ENCODE results near the gene MX2.

MX2 gene

DNA sequence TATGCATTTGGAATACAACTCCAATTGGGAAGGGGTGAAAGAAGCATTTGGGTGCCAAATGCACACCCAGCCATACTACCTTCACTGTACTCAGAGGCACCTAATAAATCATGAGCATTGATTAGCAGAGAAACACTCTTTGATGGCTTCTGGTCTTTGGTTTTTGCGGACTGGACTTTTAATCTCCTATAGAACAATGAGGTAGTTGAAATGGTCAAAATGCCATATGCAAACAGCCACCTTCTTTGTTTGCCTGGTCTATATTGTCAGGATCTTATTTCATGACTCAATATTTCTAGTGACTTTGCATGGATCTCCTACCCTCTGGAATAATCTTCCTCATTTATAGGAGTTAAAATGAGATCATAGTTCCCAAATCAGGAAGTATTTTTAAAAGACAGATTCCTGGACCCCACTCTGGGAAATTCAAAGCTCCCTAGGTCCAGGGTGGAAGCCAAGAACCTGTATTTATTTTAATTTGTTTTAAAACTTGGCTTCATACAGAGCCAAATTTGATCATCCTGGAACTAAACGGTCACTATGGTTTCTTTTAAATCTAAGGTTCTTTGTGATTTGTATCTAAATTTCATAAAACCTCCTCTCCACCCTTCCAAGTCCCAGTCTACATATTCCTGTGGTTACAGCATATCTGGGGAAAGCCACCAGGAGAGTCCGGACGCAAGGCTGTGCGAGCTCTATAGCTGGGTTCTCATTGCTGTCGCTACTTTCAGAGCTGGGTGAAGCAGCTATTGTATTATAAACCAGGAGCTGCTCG, 36.5 kb upstream of the MX2 start:
- H3K4me3 ChIP-seq (ENCODE audit: low read length): no peak overlapping the region
- TF ChIP-seq ZNF274 (IDR thresholded peaks at IDR 0.05; ENCODE audit: low read depth, low read length): no peak

DNA sequence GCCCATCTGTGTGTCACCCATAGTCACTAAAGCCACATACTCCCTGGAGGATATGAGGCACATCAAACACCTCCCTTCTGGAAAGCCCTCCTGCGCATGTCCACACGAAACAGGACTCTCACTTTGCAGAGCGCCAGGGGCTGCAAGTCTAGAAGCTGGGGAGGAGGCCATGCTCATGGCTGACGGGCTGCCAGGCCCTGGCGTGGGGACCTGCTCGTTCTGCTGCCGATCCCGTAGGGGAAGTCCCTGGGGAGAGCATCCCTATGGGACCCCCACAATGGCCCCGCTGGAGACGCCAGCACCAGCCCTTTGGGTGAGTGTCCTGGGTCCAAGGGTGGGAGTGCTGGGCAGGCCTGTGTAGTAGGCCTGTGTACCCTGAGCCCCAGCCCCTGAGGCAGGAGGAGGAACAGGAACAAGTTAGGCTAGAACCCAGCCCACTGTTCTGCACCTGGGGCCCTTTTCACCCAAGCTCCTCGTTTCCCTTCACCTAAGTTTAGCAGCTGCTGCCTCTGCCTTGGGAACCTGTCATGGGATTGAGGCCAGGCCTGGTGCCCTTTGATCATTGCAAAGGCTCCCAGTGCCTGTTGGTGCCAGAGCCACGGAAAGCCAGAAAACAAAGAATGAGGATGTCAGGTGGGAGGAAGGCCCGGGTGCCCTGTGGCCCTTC, 35.3 kb upstream of the MX2 start:
- no peak for TF ChIP-seq ZNF274 (IDR thresholded peaks at IDR 0.05; ENCODE audit: low read depth, low read length)
- H3K4me3 ChIP-seq (ENCODE audit: low read length): no peak overlapping the region

DNA sequence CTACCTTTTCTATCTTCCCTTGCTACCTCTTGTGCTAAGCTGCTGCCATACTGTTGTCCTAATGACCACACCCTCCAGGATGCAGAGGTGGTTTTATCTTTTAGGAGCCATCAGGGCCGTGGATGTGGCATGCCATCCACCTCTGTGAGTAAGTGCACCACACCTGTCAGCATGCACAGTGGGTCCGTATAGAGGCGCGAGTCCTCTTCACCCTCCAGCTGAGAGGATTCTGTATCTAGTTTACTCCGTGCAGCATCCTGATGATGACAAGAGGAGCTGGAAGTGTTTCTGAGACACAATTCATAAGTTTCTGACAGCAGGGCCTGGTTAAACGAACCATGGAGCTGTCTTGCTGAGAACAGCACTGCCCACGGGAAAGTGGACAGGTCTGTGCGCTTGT, 34.1 kb upstream of the MX2 start:
- TF ChIP-seq ZNF274 (IDR thresholded peaks at IDR 0.05; ENCODE audit: low read depth, low read length): no peak
- H3K4me3 ChIP-seq (ENCODE audit: low read length): no peak overlapping the region

GRCh38 chr21:41328660-41329607, 32.9 kb upstream of the MX2 start:
- TF ChIP-seq ZNF274 (IDR thresholded peaks at IDR 0.05; ENCODE audit: low read depth, low read length): no peak

DNA sequence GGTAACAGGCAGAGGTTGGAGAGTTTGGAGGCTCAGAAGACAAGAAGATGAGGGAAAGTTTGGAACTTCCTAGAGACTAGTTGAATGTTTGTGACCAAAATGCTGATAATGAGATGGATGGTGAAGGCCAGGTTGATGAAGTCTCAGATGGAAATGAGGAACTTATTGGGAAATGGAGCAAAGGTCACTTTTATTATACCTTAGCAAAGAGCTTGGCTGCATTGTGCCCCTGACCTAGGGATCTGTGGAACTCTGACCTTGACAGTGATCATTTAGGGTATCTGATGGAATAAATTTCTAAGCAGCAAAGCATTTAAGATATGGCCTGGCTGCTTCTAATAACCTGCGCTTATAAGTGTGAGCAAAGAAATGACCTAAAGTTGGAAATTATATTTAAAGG, 28.1 kb upstream of the MX2 start:
- no peak for TF ChIP-seq ZNF274 (IDR thresholded peaks at IDR 0.05; ENCODE audit: low read depth, low read length)
- no peak overlapping the region for H3K4me3 ChIP-seq (ENCODE audit: low read length)

More at GRCh38 chr21:41328660-41329607, 32.9 kb upstream of the MX2 start:
- no peak overlapping the region for H3K4me3 ChIP-seq (ENCODE audit: low read length)

GRCh38 chr21:41337515-41337914, 24.3 kb upstream of the MX2 start:
- TF ChIP-seq ZNF274 (IDR thresholded peaks at IDR 0.05; ENCODE audit: low read depth, low read length): no peak
- no peak overlapping the region for H3K4me3 ChIP-seq (ENCODE audit: low read length)

GRCh38 chr21:41338455-41338854, 23.4 kb upstream of the MX2 start:
- TF ChIP-seq ZNF274 (IDR thresholded peaks at IDR 0.05; ENCODE audit: low read depth, low read length): no peak
- H3K4me3 ChIP-seq (ENCODE audit: low read length): no peak overlapping the region

DNA sequence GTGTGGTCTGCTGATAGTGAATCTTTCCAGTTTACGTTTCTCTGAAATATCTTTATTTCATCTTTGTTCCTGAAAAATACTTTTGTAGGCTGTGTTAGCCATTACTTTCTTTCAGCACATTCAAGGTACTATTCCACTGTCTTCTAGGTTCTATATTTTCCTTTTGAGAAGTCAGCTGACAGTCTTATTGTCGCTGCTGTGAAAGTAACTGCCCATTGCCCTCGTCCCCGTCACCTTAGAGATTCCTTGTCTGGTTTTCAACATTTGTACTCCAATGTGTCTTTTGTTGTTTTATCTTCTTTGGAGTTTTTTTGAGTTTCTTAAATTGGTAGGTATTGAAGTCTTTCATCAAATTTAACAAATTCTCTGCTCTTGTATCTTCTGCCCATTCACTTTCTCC, 19.8 kb upstream of the MX2 start:
- no peak for TF ChIP-seq ZNF274 (IDR thresholded peaks at IDR 0.05; ENCODE audit: low read depth, low read length)
- H3K4me3 ChIP-seq (ENCODE audit: low read length): no peak overlapping the region

DNA sequence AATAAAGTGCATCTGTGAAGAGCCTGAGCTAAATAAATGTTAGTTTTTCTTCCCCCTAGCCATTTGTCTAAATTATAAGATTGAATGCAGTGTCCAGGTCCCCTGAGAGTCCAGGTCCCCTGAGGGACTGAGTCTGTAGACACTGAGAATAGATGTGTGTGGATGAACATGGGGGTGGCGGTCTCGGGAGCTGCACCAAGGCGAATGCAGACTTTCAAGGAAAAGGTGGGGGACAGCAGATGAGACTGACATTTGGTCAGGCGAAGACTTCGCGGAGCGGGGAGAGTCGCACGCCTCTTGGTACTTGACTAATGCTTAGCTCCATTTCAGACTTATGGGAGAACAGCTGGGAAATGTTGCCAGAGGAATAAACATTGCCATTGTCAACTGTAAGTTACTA, 17.7 kb upstream of the MX2 start:
- TF ChIP-seq ZNF274 (IDR thresholded peaks at IDR 0.05; ENCODE audit: low read depth, low read length): no peak
- H3K4me3 ChIP-seq (ENCODE audit: low read length): no peak overlapping the region

DNA sequence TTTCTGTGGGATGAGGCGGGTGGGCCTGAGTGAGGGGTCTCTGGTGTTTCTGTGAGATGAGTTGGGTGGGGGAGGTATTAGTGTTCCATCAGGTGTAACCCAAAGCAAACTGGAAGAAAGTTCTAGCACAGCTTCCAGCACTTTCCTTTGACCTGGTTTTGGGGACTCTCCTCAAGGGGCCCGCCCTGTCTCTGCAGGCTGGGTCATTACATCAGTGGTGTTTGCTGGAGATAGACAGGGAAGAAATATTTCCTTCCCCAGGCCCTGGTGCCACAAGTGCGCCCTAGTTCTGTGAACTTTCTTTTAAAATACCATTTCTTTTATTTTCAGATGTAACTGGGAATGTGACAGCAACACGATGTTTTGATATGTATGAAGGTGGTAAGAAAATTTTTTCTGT, 16.5 kb upstream of the MX2 start:
- H3K4me3 ChIP-seq (ENCODE audit: low read length): no peak overlapping the region
- TF ChIP-seq ZNF274 (IDR thresholded peaks at IDR 0.05; ENCODE audit: low read depth, low read length): no peak

GRCh38 chr21:41345934-41346685, 15.7 kb upstream of the MX2 start:
- no peak overlapping the region for H3K4me3 ChIP-seq (ENCODE audit: low read length)
- no peak for TF ChIP-seq ZNF274 (IDR thresholded peaks at IDR 0.05; ENCODE audit: low read depth, low read length)

DNA sequence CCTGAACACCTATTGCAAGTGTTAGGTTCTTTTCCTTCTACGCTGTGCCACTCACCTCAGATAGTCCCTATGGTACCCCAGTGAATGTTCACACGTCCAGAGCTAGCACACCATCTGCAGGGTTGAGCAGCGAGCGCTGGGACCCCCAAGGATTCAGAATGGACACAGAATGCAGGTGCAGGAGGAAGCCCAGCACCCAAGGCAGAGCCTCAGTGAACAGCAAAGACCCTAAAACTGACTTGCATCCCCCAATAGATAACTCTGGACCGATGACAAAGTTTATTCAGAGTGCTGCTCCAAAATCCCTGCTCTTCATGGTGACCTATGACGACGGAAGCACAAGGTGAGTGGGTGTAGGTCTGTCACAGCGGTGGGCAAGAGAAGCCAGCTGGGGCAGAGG, 15.1 kb upstream of the MX2 start:
- no peak overlapping the region for H3K4me3 ChIP-seq (ENCODE audit: low read length)
- TF ChIP-seq ZNF274 (IDR thresholded peaks at IDR 0.05; ENCODE audit: low read depth, low read length): no peak

- no peak for TF ChIP-seq ZNF274 (IDR thresholded peaks at IDR 0.05; ENCODE audit: low read depth, low read length)
- no peak overlapping the region for H3K4me3 ChIP-seq (ENCODE audit: low read length)
These were observed 13.4 kb upstream of the MX2 start for GRCh38 chr21:41348434-41348833.

- H3K4me3 ChIP-seq (ENCODE audit: low read length): no peak overlapping the region
- TF ChIP-seq ZNF274 (IDR thresholded peaks at IDR 0.05; ENCODE audit: low read depth, low read length): no peak
These were observed 12.7 kb upstream of the MX2 start for GRCh38 chr21:41349126-41349525.

Data from GM08714 (cell line).